DND-41 (cell line): ENCODE data around the gene PRRC2C.

Experiments
- ATAC-seq: fragments of 200-7000 bp; cut with Tn5 transposase; 3 replicates; pipeline ENCODE4 v1.9.1; 2021; ENCODE audit warnings: low read depth; ENCODE audit not compliant: insufficient read depth
- DNase-seq: peaks from one replicate; pipeline ENCODE4 v3.0.0-alpha.2; 2020
- H2AFZ ChIP-seq: 2 replicates; pipeline ENCODE4 v1.6.0; 2012; ENCODE audit warnings: low read depth, low read length
- H3K27ac ChIP-seq: 2 replicates; pipeline ENCODE4 v1.5.1; 2012; ENCODE audit warnings: low read length, inconsistent platforms
- H3K27me3 ChIP-seq: fragments of 200-600 bp; sonication (generic); 2 replicates; pipeline ENCODE4 v1.6.0; 2012; ENCODE audit warnings: low read length, mild to moderate bottlenecking, inconsistent platforms; ENCODE audit not compliant: insufficient read depth, poor library complexity
- H3K36me3 ChIP-seq: 2 replicates; pipeline ENCODE4 v1.5.1; 2012; ENCODE audit warnings: low read length, inconsistent platforms; ENCODE audit not compliant: insufficient read depth
- H3K4me1 ChIP-seq: 2 replicates; pipeline ENCODE4 v1.5.1; 2012; ENCODE audit warnings: mild to moderate bottlenecking, low read length; ENCODE audit not compliant: insufficient read depth
- H3K4me2 ChIP-seq: 2 replicates; pipeline ENCODE4 v1.6.0; 2012; ENCODE audit warnings: mild to moderate bottlenecking, moderate library complexity, low read length, inconsistent platforms; ENCODE audit not compliant: insufficient read depth
- H3K4me3 ChIP-seq, 2 experiments: fragments of 200-600 bp in 1 of 2; shearing (Covaris generic) in 1 of 2; 2 replicates each; pipeline ENCODE4 v1.5.1; 2012 to 2016; ENCODE audit warnings: inconsistent platforms in 2 of 2, low read length in 2 of 2, mild to moderate bottlenecking in 2 of 2, low read depth in 1 of 2, moderate library complexity in 1 of 2
- H3K79me2 ChIP-seq: 2 replicates; pipeline ENCODE4 v1.6.0; 2012; ENCODE audit warnings: low read length, inconsistent platforms; ENCODE audit not compliant: insufficient read depth
- H3K9ac ChIP-seq: 2 replicates; pipeline ENCODE4 v1.6.0; 2012; ENCODE audit warnings: low read depth, mild to moderate bottlenecking, inconsistent platforms, low read length, moderate library complexity
- H3K9me3 ChIP-seq: 2 replicates; pipeline ENCODE4 v1.5.1; 2012; ENCODE audit warnings: low read length, moderate library complexity, mild to moderate bottlenecking, inconsistent platforms; ENCODE audit not compliant: insufficient read depth, severe bottlenecking
- H4K20me1 ChIP-seq: 2 replicates; pipeline ENCODE4 v1.6.0; 2012; ENCODE audit warnings: low read length; ENCODE audit not compliant: insufficient read depth
- EZH2 ChIP-seq: IDR thresholded peaks from 3 replicates; pipeline ENCODE4 v1.6.1; 2012; ENCODE audit warnings: borderline replicate concordance, low read depth, mild to moderate bottlenecking, moderate library complexity, low read length, inconsistent platforms; ENCODE audit not compliant: severe bottlenecking
- TF ChIP-seq, protein P1 (sequence below): IDR thresholded peaks from 2 replicates; pipeline ENCODE4 v1.5.1; 2012; ENCODE audit warnings: borderline replicate concordance, low read length, moderate library complexity, mild to moderate bottlenecking; ENCODE audit not compliant: poor library complexity, severe bottlenecking; ENCODE audit errors: extremely low read depth

PRRC2C gene

DNA sequence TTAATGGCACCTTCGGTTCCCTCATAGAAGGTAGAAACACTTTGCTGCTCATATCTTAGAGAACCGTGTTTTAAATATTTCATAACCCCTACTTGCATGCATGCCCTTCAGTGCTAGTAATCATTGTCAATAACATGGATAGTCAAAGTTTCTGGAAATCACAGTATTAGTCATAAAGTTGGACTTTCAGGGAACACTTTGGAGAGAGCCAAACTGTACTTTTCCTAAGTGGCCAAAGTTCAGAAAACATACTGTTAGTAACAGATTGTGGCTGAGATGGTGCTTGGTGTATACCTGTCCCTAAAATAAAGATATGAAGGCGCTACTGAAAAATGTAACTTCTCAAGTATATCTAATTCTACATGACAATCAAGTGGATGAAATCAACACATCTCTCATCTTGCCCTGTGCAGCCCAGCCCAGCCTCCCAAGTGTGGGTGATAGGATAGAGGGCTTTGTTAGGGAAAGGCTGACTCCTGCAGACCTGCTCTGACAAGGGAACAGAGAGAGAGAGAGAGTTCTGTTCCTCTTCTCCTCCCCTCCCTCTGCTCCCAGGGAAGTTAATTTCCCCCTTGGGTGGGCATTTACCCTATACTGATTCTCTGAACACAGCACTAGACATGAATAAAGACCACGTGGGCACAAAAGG lies 152.7 kb downstream of the PRRC2C start:
- Histone ChIP-seq H3K4me3 (no peak overlapping the region), H4K20me1 (no peaks in the 10 kb centered on the region), H3K27me3 (peaks cover 3% of the 10 kb centered on the region), H3K9me3 (no peaks in the 10 kb centered on the region), H3K9ac (no peak overlapping the region), H3K27ac (no peak overlapping the region), H2AFZ (no peak overlapping the region; the same call in 1 of the 2 replicates), H3K36me3 (no peaks in the 10 kb centered on the region), H3K4me2 (no peak overlapping the region), H3K79me2 (no peaks in the 10 kb centered on the region), H3K4me1 (no peaks in the 10 kb centered on the region)
- ATAC-seq (no peak), DNase-seq (no peak)
- no peak for TF ChIP-seq EZH2
- TF ChIP-seq, protein P1, sequence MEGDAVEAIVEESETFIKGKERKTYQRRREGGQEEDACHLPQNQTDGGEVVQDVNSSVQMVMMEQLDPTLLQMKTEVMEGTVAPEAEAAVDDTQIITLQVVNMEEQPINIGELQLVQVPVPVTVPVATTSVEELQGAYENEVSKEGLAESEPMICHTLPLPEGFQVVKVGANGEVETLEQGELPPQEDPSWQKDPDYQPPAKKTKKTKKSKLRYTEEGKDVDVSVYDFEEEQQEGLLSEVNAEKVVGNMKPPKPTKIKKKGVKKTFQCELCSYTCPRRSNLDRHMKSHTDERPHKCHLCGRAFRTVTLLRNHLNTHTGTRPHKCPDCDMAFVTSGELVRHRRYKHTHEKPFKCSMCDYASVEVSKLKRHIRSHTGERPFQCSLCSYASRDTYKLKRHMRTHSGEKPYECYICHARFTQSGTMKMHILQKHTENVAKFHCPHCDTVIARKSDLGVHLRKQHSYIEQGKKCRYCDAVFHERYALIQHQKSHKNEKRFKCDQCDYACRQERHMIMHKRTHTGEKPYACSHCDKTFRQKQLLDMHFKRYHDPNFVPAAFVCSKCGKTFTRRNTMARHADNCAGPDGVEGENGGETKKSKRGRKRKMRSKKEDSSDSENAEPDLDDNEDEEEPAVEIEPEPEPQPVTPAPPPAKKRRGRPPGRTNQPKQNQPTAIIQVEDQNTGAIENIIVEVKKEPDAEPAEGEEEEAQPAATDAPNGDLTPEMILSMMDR: no peak

DNA sequence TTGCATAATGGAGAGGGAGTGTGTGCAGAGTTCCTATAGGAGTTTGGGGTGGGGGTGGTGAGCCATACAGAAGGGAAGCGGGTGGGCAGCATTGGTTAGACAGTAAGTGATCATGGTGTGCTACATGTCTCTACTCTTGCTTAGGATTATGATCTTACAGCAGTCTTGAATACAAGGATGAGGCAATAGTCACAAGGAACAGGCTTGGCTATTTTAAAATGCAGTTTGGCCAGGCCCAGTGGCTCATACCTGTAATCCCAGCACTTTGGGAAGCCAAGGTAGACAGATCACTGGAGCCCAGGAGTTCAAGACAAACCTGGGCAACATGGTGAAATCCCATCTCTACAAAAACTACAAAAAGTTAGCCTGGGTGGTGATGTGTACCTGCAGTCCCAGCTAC lies 154.9 kb downstream of the PRRC2C start:
- TF ChIP-seq EZH2: no peak
- TF ChIP-seq, protein P1: no peak
- no peak for ATAC-seq
- H3K79me2 ChIP-seq: no peaks in the 10 kb centered on the region
- no peak overlapping the region for H3K4me2 ChIP-seq
- H3K9me3 ChIP-seq: no peaks in the 10 kb centered on the region
- H3K4me1 ChIP-seq: peaks cover 8% of the 10 kb centered on the region
- peaks cover 3% of the 10 kb centered on the region for H3K27me3 ChIP-seq
- DNase-seq: no peak
- no peak overlapping the region for H3K9ac ChIP-seq
- H4K20me1 ChIP-seq: no peaks in the 10 kb centered on the region
- H3K36me3 ChIP-seq: no peaks in the 10 kb centered on the region
- no peak overlapping the region for H2AFZ ChIP-seq
- H3K27ac ChIP-seq: no peak overlapping the region
- no peak overlapping the region for H3K4me3 ChIP-seq

DNA sequence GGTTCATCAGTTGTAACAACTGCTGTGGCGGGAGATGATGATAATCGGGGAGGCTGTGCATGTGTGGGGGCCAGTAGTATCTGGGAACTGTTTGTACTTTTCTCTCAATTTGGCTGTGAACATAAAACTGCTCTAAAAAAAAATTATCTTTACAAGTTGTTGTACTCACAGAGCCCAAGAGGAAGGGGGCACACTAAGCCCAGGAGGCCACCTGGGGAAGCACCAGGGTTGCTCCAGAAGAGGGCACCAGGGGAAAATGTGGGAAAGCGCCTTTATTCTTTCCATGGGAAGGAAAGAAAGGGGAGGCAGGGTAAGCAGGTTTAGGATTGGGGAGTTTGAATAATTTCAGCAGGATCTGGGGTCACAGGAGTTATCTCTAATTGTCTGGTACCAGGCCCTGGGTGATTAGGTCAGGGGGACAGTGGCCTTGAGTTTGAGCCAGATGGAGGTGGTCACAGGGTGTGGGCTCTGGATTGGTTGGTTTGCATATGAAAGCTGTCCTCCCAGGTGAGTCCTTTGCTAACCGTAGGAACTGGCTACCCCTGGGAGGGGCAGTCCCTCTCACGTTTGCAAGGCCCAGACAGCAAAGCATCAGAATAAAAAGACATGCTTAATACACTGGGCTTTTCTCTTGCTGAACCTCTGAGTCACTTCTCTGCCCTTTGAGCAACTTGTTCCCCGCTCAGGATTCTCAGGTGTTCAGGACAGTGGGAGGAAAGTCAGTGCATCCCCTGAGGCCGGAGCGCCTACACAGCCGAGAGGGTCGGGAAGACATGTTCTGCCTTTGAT lies 155.9 kb downstream of the PRRC2C start:
- Histone ChIP-seq H3K27ac (no peak overlapping the region), H2AFZ (no peak overlapping the region)

More for the DNA sequence above, 155.9 kb downstream of the PRRC2C start:
- Histone ChIP-seq H3K27me3 (peaks cover 3% of the 10 kb centered on the region), H3K4me3 (no peak overlapping the region), H3K36me3 (no peaks in the 10 kb centered on the region), H4K20me1 (no peaks in the 10 kb centered on the region), H3K79me2 (no peaks in the 10 kb centered on the region), H3K9ac (no peak overlapping the region), H3K4me2 (no peak overlapping the region), H3K9me3 (no peaks in the 10 kb centered on the region), H3K4me1 (peaks cover 8% of the 10 kb centered on the region)
- DNase-seq (no peak), ATAC-seq (no peak)
- TF ChIP-seq EZH2: no peak
- TF ChIP-seq, protein P1: peak; percentile 4
